ENCODE results near the gene RBSN. TPM values are rescaled to one million over a fixed set of nuclear protein-coding genes. Genes with fewer than 3 reads are reported as not detected.

The RBSN gene
- total RNA-seq, 2 donors from 2014 or later = 18.5 to 22.2 TPM

DNA sequence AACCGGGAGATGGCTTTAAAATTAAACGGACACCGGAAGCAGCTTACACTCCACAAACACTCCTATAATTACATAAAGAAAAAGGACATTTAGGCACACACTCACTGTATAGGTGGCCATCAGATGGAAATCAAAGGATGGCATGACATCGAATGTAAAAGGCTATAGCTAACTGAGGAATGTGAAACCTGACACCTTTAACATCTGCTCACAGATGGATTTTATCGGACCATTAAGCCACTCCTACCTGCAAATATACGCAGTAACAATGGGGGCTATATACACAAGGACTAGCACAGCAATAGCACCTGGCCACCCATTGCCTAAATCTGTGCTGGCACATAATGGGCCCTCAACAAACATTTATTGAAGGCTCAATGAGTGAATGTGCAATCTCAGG is 14.5 kb upstream of the RBSN start:
- Histone ChIP-seq H3K9me3 (peaks cover 0 to 6% of the 10 kb centered on the region in 2 donors), H3K27ac (no peak overlapping the region), H3K27me3 (no peaks in the 10 kb centered on the region), H3K4me1 (no peaks in the 10 kb centered on the region), H3K4me3 (no peak overlapping the region), H3K36me3 (no peaks in the 10 kb centered on the region)
- no peak for DNase-seq (ENCODE audit: low spot score)
- TF ChIP-seq, protein P1, sequence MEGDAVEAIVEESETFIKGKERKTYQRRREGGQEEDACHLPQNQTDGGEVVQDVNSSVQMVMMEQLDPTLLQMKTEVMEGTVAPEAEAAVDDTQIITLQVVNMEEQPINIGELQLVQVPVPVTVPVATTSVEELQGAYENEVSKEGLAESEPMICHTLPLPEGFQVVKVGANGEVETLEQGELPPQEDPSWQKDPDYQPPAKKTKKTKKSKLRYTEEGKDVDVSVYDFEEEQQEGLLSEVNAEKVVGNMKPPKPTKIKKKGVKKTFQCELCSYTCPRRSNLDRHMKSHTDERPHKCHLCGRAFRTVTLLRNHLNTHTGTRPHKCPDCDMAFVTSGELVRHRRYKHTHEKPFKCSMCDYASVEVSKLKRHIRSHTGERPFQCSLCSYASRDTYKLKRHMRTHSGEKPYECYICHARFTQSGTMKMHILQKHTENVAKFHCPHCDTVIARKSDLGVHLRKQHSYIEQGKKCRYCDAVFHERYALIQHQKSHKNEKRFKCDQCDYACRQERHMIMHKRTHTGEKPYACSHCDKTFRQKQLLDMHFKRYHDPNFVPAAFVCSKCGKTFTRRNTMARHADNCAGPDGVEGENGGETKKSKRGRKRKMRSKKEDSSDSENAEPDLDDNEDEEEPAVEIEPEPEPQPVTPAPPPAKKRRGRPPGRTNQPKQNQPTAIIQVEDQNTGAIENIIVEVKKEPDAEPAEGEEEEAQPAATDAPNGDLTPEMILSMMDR (IDR thresholded peaks at IDR 0.05) = no peak

DNA sequence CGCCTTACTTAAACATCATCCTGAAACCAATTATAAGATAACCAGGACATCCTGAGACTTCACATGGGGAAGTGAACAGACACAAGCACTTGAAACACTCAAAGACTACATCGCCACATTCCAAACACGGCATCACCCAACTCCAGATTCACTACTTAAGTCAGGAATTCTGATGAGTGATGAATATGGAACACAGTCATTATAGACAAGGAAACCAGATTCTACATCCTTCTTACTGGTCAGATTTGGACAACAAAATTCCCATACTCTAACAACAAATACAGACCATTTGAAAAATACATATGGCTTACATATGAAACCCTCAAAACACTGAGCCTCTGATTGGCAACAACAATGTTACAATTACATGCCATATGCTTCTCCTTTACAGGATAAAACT is 13.1 kb upstream of the RBSN start:
- Histone ChIP-seq H3K27me3 (no peaks in the 10 kb centered on the region), H3K4me1 (peaks cover 0 to 8% of the 10 kb centered on the region in 2 donors), H3K9me3 (peaks cover 0 to 6% of the 10 kb centered on the region in 2 donors), H3K36me3 (no peaks in the 10 kb centered on the region), H3K4me3 (no peak overlapping the region), H3K27ac (no peak overlapping the region)
- TF ChIP-seq, protein P1 (IDR thresholded peaks at IDR 0.05) = no peak
- no peak for DNase-seq (ENCODE audit: low spot score)

- Histone ChIP-seq H3K4me1 (peaks cover 0 to 8% of the 10 kb centered on the region in 2 donors), H3K4me3 (no peak overlapping the region), H3K27me3 (no peaks in the 10 kb centered on the region), H3K36me3 (no peaks in the 10 kb centered on the region), H3K9me3 (no peaks in the 10 kb centered on the region), H3K27ac (no peak overlapping the region)
- TF ChIP-seq, protein P1 (IDR thresholded peaks at IDR 0.05) = no peak
- no peak for DNase-seq (ENCODE audit: low spot score)
These were observed 11.3 kb upstream of the RBSN start for GRCh38 chr3:15110206-15110605.

DNA sequence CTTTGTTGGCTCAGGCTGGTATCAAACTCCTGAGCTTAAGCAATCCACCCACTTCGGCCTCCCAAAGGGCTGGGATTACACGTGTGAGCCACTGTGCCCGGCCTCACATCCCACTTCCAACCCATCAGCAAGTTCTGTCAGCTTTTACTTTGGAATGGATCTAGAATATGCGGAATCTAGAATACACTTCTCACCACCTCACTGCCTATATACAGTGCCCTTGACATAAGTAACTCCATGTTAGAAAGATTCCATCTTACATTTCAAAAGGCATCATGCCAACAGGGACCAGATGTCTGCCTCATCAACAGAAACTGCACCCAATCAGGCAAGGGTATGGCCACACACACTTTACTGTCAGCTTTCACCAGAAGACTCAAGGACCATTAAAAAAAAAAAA is 9.9 kb upstream of the RBSN start:
- TF ChIP-seq, protein P1 (IDR thresholded peaks at IDR 0.05) = no peak

DNA sequence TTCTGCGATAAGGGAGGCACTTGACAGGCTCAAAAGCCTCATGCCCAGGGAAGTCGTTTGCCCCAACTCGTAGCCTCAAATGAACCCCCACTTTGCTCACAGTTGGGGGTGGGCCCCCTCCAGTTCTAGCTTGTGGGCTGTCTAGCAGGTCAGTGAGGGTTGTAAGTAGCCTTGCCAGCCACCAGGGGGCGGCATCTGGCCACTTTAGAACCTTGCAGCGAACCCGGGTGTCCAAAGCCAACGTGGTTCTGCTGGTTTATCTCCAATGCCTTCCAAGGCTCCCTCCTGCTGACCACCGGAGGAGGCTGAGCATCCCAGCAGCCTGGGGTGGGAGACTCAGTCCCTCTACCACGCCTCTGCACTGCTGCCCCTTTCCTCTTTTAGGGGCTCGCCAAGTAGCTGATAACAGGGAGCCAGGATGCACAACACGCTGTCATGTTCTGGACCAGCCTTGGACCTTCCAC is 9.2 kb upstream of the RBSN start:
- Histone ChIP-seq H3K36me3 (no peaks in the 10 kb centered on the region), H3K27me3 (no peaks in the 10 kb centered on the region), H3K27ac (no peak overlapping the region), H3K4me3 (no peak overlapping the region), H3K4me1 (peaks cover 0 to 10% of the 10 kb centered on the region in 2 donors), H3K9me3 (no peaks in the 10 kb centered on the region)
- no peak for DNase-seq (ENCODE audit: low spot score)
- TF ChIP-seq, protein P1 (IDR thresholded peaks at IDR 0.05) = peak; percentile 83 to 92

More for the DNA sequence above, 9.9 kb upstream of the RBSN start:
- Histone ChIP-seq H3K9me3 (no peaks in the 10 kb centered on the region), H3K36me3 (no peaks in the 10 kb centered on the region), H3K4me3 (no peak overlapping the region), H3K4me1 (peaks cover 0 to 8% of the 10 kb centered on the region in 2 donors), H3K27ac (no peak overlapping the region), H3K27me3 (no peaks in the 10 kb centered on the region)
- DNase-seq (ENCODE audit: low spot score) = no peak
